ENCODE results near the gene CCDC170. TPM values are rescaled to one million over a fixed set of nuclear protein-coding genes. Genes with fewer than 3 reads are reported as not detected.

Gene CCDC170
- polyA plus RNA-seq, 1 donor from 2014 or later, result 0.15 TPM

DNA sequence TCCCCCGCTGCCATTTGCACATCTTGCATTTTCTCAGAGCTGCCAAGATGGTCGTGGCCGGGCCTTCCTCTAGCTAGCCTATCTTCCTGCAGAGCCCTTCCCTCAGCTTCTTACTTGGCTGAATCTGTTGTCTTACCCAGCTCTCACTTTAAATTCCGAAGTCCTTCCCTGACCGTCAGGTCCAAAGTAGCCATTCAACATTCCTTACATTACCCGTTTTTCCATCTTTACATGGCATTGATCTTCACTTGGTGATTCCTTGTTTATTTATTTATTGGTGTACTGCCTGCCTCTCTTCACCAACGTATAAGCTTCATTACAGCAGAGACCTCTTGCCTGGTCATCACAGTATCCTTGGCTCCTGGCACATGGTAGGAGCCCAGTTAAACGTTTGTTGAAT, 176.3 kb downstream of the CCDC170 start:
- Histone ChIP-seq H3K36me3 (ENCODE audit: insufficient read depth, low read length) (no peaks in the 10 kb centered on the region), H3K4me2 (ENCODE audit: low read length) (no peak overlapping the region), H4K20me1 (ENCODE audit: insufficient read depth) (no peaks in the 10 kb centered on the region), H3K79me2 (replicated peaks; ENCODE audit: insufficient read depth, low read length) (no peaks in the 10 kb centered on the region), H3K9me3 (ENCODE audit: low read length) (no peaks in the 10 kb centered on the region), H3K9me2 (ENCODE audit: insufficient read depth, low read length) (no peaks in the 10 kb centered on the region), H3F3A (ENCODE audit: insufficient read depth, low read length, poor library complexity, severe bottlenecking) (no peaks in the 10 kb centered on the region), H3K27me3 (ENCODE audit: insufficient read depth, low read depth, low read length) (no peaks in the 10 kb centered on the region), H3K4me3 (ENCODE audit: low read length) (no peak overlapping the region), H3K9ac (ENCODE audit: low read length) (no peak overlapping the region), H2AFZ (ENCODE audit: low read depth, low read length) (no peak overlapping the region), H3K27ac (ENCODE audit: low read length) (no peak overlapping the region)
- no peak for TF ChIP-seq SMC3 (conservative IDR thresholded peaks at IDR 0.05; ENCODE audit: poor library complexity)
- TF ChIP-seq RAD21 (conservative IDR thresholded peaks at IDR 0.05), result no peak
- TF ChIP-seq TAF1 (IDR thresholded peaks at IDR 0.05; ENCODE audit: low read depth), result no peak
- TF ChIP-seq EP300 (conservative IDR thresholded peaks at IDR 0.05; ENCODE audit: poor library complexity, severe bottlenecking), result no peak
- TF ChIP-seq, protein P1, sequence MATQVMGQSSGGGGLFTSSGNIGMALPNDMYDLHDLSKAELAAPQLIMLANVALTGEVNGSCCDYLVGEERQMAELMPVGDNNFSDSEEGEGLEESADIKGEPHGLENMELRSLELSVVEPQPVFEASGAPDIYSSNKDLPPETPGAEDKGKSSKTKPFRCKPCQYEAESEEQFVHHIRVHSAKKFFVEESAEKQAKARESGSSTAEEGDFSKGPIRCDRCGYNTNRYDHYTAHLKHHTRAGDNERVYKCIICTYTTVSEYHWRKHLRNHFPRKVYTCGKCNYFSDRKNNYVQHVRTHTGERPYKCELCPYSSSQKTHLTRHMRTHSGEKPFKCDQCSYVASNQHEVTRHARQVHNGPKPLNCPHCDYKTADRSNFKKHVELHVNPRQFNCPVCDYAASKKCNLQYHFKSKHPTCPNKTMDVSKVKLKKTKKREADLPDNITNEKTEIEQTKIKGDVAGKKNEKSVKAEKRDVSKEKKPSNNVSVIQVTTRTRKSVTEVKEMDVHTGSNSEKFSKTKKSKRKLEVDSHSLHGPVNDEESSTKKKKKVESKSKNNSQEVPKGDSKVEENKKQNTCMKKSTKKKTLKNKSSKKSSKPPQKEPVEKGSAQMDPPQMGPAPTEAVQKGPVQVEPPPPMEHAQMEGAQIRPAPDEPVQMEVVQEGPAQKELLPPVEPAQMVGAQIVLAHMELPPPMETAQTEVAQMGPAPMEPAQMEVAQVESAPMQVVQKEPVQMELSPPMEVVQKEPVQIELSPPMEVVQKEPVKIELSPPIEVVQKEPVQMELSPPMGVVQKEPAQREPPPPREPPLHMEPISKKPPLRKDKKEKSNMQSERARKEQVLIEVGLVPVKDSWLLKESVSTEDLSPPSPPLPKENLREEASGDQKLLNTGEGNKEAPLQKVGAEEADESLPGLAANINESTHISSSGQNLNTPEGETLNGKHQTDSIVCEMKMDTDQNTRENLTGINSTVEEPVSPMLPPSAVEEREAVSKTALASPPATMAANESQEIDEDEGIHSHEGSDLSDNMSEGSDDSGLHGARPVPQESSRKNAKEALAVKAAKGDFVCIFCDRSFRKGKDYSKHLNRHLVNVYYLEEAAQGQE (IDR thresholded peaks at IDR 0.05; ENCODE audit: borderline replicate concordance), result no peak
- TF ChIP-seq, protein P2, sequence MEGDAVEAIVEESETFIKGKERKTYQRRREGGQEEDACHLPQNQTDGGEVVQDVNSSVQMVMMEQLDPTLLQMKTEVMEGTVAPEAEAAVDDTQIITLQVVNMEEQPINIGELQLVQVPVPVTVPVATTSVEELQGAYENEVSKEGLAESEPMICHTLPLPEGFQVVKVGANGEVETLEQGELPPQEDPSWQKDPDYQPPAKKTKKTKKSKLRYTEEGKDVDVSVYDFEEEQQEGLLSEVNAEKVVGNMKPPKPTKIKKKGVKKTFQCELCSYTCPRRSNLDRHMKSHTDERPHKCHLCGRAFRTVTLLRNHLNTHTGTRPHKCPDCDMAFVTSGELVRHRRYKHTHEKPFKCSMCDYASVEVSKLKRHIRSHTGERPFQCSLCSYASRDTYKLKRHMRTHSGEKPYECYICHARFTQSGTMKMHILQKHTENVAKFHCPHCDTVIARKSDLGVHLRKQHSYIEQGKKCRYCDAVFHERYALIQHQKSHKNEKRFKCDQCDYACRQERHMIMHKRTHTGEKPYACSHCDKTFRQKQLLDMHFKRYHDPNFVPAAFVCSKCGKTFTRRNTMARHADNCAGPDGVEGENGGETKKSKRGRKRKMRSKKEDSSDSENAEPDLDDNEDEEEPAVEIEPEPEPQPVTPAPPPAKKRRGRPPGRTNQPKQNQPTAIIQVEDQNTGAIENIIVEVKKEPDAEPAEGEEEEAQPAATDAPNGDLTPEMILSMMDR (IDR thresholded peaks at IDR 0.05; ENCODE audit: poor library complexity, severe bottlenecking), result no peak
- no peak for TF ChIP-seq POLR2AphosphoS5 (IDR thresholded peaks at IDR 0.05)
- TF ChIP-seq EZH2 (IDR thresholded peaks at IDR 0.05; ENCODE audit: borderline replicate concordance, insufficient read depth, low read length, poor library complexity, severe bottlenecking), result no peak
- TF ChIP-seq MXI1 (conservative IDR thresholded peaks at IDR 0.05; ENCODE audit: poor library complexity, severe bottlenecking), result no peak

Small RNAs within 50 kb of the gene (small RNA-seq; reads per million reads assigned to genes)
- 0 reads per million in 3 experiments for gene RNU6-813P

Other genes starting within 250 kb of the CCDC170 start
- gene ZBTB2, start 102.5 kb upstream of the CCDC170 start, polyA plus RNA-seq, result 8.9 and 10.3 TPM in 2 replicates
- 33.3 and 35.3 TPM in 2 replicates for gene RMND1, start 41.9 kb upstream of the CCDC170 start, polyA plus RNA-seq